GM12864 (cell line): ENCODE data around the gene DAW1.
"Not testable (repeated sequence)": the region's sequence is repeated elsewhere in the genome, so short reads cannot be mapped to it uniquely, and the experiment has no call there.

ENCODE experiments used
- DNase-seq: peaks from one replicate; pipeline ENCODE4 v3.0.0-alpha.2; 2011; ENCODE audit warnings: low read depth
- H3K4me3 ChIP-seq: 2 replicates; pipeline ENCODE4 v1.5.1; 2011; ENCODE audit warnings: mild to moderate bottlenecking, low read depth, low read length, control low read depth
- TF ChIP-seq, protein P1 (sequence below): IDR thresholded peaks from 2 replicates; pipeline ENCODE4 v1.5.1; 2011; ENCODE audit warnings: low read depth, mild to moderate bottlenecking, moderate library complexity, low read length, control low read depth, inconsistent platforms; ENCODE audit errors: missing control alignments

DAW1 gene

DNA sequence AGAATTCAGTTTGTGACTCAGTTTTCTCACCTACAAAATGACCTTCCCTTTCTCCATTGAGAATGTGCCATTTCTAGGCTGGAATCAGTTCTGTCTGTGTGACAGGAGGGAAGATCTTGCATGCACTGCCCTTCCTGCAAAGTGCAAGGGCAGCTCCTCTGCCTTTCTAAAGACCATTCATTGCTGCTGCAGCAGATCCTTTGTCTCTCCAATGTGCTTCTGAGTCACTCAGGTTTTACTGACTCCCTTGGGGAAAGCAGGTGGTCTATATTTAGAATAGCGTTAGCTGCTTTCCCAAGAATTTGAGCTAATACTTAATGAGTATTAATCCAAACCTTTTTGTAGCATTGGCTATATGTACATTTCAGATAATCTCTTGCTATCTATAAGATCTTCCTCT lies 62.5 kb downstream of the DAW1 start:
- no peak for DNase-seq
- TF ChIP-seq, protein P1, sequence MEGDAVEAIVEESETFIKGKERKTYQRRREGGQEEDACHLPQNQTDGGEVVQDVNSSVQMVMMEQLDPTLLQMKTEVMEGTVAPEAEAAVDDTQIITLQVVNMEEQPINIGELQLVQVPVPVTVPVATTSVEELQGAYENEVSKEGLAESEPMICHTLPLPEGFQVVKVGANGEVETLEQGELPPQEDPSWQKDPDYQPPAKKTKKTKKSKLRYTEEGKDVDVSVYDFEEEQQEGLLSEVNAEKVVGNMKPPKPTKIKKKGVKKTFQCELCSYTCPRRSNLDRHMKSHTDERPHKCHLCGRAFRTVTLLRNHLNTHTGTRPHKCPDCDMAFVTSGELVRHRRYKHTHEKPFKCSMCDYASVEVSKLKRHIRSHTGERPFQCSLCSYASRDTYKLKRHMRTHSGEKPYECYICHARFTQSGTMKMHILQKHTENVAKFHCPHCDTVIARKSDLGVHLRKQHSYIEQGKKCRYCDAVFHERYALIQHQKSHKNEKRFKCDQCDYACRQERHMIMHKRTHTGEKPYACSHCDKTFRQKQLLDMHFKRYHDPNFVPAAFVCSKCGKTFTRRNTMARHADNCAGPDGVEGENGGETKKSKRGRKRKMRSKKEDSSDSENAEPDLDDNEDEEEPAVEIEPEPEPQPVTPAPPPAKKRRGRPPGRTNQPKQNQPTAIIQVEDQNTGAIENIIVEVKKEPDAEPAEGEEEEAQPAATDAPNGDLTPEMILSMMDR = no peak
- no peak overlapping the region for H3K4me3 ChIP-seq

DNA sequence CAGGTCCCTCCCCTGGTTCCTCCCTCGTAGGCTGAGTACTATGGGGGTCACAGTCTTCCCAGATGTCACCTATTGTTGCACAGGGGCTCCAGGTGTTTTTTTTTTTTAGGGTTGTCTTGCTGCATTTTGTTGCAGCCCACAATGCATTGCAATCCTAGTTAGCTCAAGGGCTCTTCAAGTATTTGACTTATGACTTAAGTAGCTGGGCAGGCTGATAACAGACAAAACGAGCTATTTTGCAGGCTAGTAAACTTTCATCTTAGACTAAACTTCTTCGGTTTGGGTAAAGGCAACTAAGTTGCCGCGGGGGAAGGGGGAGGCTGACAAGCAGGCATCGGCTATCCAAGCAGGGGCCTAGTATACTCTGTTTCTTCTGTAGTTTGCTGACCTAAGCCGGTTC lies 64.8 kb downstream of the DAW1 start:
- H3K4me3 ChIP-seq, DNase-seq: not testable (repeated sequence)

DNA sequence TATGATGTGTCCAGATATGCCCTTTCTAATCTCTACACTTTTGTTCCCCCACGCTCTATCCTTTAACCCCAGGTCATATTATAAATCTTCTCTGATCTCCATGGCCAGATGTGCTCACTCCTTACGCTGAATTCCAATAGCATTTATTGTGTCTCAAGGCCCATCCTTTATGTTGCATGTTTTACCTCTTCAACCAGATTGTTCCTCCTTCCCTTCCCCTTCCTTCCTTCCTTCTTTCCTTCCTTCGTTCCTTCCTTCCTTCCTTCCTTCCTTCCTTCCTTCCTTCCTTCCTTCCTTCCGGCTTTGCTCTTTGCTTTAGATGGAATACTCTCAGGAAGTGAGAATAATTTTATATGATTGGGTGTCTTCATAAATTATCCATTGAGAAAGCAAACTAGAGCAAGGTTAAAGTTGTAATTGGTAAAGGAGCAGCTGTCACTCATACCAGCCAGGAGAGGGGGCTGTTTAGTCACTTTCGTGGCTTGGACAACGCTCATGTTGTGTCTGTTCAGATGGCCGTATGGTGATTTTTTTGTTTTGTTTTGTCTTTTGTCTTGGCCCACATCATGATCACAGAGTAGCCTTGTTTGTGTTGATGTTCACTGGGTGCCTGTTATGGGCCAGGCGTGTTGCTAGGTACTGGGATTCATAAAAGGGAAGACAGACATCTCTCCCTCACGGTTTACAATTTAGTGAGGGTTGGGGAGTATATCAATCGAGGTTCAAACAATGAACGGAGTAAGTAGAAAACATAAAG lies 68.0 kb downstream of the DAW1 start:
- no peak for DNase-seq
- TF ChIP-seq, protein P1 = peak; percentile 66
- no peak overlapping the region for H3K4me3 ChIP-seq

DNA sequence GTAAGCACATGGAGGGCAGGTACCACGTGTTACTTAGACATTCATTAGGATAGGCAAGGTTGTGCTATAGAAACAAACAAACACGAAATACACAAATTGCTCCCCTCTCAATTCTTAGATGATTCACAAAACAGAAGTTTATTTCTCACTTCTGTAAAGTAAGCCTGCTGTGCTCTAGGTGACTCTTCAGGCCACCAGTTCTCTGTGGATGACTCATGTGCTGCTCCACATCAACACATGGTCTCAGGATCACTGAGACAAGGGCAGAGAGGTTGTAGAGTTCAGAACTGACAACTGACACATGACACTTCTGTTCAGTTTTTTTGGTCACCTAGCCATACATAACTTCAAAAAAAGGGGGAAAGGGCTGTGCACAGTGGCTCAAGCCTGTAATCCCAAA lies 70.6 kb downstream of the DAW1 start:
- H3K4me3 ChIP-seq = no peak overlapping the region
- DNase-seq = no peak
- TF ChIP-seq, protein P1 = no peak

DNA sequence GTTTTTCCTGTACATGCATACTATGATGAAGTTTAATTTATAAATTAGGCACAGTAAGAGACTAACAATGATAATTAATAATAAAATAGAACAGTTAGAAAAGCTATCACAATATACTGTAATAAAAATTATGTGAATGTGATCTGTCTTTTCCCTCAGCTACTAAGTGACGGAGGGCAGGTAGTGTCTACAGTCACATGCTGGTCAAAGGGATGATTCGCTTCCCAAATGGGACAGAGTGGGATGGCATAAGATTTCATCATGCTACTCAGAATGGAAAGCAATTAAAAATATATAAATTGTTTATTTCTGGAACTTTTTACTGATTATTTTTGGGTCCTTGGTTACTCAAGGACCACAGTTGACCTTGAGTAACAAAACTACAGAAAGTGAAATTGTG lies 71.5 kb downstream of the DAW1 start:
- no peak overlapping the region for H3K4me3 ChIP-seq
- TF ChIP-seq, protein P1 = no peak
- no peak for DNase-seq

DNA sequence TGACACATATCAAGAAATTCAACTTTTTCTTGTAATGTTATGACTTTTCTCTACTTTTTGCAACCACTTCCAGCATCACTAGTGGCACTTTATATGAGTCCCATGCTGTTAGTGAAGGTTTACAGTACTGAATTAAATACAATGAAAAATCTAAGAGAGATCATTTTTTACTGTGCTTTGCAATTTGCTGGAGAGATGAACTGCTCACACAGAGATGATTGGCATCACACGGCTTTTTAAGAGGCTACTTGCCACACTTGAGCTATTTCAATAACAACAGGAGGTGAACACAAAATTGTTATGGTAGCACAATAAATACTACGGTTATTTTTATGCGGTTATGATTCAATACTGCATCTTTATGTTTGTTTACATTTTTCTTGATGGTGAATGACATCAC lies 88.9 kb downstream of the DAW1 start:
- DNase-seq = no peak
- no peak overlapping the region for H3K4me3 ChIP-seq
- TF ChIP-seq, protein P1 = no peak

DNA sequence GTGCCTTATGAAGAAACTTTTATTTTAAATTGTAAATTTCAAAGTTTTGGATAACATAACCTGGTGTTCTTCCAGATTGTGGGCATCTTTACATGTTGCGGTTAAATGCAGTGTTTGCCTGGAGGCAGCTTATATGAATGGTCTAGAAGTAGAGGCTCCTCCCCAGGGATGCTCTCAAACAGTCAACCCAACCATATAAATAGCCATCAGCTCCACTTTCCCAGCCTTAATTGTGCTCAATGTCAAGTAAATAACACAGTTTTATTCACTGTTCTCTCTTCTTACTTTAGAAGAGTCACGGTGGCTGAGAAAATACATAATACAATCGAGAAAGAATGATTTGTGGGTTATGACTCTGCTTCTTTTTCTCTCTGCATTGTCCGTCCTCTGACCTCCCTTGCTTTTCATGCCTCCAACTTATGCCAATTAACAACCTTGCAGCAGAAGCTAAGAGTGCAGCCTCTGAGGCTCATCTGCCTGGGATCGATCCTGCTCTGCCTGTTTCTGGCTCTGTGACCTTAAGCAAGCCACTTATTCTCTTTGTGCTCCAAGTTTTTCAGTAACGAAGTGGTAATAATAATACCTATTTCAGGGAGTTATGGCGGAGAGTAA lies 100.3 kb downstream of the DAW1 start:
- DNase-seq = no peak
- H3K4me3 ChIP-seq = no peak overlapping the region
- TF ChIP-seq, protein P1 = no peak
